Right kidney (tissue), 1 donor: ENCODE measurements around the gene PCDHA7.
"Not testable (repeated sequence)": the region's sequence is repeated elsewhere in the genome, so short reads cannot be mapped to it uniquely, and the experiment has no call there.

Source experiments
- DNase-seq: peaks from one replicate; pipeline ENCODE4 v3.0.0-alpha.2; 2016

PCDHA7 gene

GRCh38 chr5:140862441-140863295 lies 28.6 kb downstream of the PCDHA7 start:
- DNase-seq, result no peak

GRCh38 chr5:140868721-140869554 lies 34.9 kb downstream of the PCDHA7 start, which contains the start of gene PCDHA11:
Gene PCDHA11 (plus strand): TSS chr5:140868957. CDS start chr5:140869104, 147 bp downstream.
- DNase-seq, result no peak

GRCh38 chr5:140869555-140869886 lies 35.5 kb downstream of the PCDHA7 start:
- no peak for DNase-seq

DNA sequence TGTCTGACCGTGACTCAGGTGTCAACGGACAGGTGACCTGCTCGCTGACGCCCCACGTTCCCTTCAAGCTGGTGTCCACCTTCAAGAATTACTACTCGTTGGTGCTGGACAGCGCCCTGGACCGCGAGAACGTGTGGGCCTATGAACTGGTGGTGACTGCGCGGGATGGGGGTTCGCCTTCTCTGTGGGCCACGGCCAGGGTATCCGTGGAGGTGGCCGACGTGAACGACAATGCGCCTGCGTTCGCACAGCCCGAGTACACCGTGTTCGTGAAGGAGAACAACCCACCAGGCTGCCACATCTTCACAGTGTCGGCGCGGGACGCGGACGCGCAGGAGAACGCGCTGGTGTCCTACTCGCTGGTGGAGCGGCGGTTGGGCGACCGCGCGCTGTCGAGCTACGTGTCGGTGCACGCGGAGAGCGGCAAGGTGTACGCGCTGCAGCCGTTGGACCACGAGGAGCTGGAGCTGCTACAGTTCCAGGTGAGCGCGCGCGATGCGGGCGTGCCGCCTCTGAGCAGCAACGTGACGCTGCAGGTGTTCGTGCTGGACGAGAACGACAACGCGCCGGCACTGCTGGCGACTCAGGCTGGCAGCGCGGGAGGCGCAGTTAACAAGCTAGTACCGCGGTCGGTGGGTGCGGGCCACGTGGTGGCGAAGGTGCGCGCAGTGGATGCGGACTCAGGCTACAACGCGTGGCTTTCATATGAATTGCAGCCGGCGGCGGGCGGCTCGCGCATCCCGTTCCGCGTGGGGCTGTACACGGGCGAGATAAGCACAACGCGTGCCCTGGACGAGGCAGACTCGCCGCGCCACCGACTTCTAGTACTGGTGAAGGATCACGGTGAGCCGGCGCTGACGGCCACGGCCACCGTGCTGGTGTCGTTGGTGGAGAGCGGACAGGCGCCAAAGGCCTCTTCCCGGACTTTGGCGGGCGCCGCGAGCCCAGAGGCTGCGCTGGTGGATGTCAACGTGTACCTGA lies 36.4 kb downstream of the PCDHA7 start:
- DNase-seq, result no peak

GRCh38 chr5:140875085-140876065 lies 41.3 kb downstream of the PCDHA7 start, which contains the start of gene PCDHA12:
Gene PCDHA12 (plus strand): TSS chr5:140875308. CDS start chr5:140875473, 165 bp downstream.
- no peak for DNase-seq

GRCh38 chr5:140876541-140877261 lies 42.6 kb downstream of the PCDHA7 start:
- not testable (repeated sequence) for DNase-seq

DNA sequence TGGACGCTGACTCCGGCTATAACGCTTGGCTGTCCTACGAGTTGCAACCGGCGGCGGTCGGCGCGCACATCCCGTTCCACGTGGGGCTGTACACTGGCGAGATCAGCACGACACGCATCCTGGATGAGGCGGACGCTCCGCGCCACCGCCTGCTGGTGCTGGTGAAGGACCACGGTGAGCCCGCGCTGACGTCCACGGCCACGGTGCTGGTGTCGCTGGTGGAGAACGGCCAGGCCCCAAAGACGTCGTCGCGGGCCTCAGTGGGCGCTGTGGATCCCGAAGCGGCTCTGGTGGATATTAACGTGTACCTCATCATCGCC lies 43.2 kb downstream of the PCDHA7 start:
- DNase-seq, result no peak

- DNase-seq, result no peak
Measured at GRCh38 chr5:140881889-140882590, 48.0 kb downstream of the PCDHA7 start, which contains the start of gene PCDHA13. Gene PCDHA13 (plus strand): TSS chr5:140882124. CDS start chr5:140882269, 145 bp downstream.

GRCh38 chr5:140882591-140882899 lies 48.5 kb downstream of the PCDHA7 start:
- DNase-seq, result no peak

- no peak for DNase-seq
Measured at GRCh38 chr5:140883373-140883772, 49.3 kb downstream of the PCDHA7 start.

DNA sequence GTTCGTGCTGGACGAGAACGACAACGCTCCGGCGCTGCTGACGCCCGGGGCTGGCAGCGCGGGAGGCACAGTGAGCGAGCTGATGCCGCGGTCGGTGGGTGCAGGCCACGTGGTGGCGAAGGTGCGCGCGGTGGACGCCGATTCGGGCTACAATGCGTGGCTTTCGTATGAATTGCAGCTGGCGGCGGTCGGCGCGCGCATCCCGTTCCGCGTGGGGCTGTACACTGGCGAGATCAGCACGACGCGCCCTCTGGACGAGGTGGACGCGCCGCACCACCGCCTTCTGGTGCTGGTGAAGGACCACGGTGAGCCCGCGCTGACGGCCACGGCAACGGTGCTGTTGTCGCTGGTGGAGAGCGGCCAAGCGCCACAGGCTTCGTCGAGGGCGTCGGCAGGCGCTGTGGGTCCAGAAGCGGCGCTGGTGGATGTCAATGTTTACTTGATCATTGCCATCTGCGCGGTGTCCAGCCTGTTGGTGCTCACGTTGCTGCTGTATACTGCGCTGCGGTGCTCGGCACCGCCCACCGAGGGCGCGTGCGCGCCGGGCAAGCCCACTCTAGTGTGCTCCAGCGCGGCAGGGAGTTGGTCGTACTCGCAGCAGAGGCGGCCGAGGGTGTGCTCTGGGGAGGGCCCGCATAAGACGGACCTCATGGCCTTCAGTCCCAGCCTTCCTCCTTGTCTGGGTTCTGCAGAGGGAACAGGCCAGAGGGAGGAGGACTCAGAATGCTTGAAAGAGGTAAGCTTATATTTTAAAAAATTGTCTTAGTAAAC lies 50.0 kb downstream of the PCDHA7 start:
- DNase-seq, result no peak
